HEK293 (cell line): ENCODE results near the gene ADAR.

Source experiments
- CTCF ChIA-PET: fragments of 350-600 bp; formaldehyde crosslinking; extraction: SDS; loops from one replicate; lab custom pipeline; 2021; ENCODE audit warnings: antibody characterized with exemption; lab: Yijun Ruan, JAX
- POLR2A ChIA-PET: fragments of 300-600 bp; formaldehyde crosslinking; extraction: SDS; loops from one replicate; lab custom pipeline; 2020; ENCODE audit warnings: antibody characterized with exemption, inconsistent platforms; lab: Yijun Ruan, JAX
- H3K27ac ChIP-seq: fragments of 200-500 bp; sonication (Bioruptor generic); 2 replicates; pipeline ENCODE4 v1.5.1; 2014; ENCODE audit warnings: low read depth, low read length, control low read depth, inconsistent platforms; ENCODE audit errors: extremely low read depth
- H3K36me3 ChIP-seq, 2 experiments: fragments of 200-500 bp in 1 of 2; sonication (Bioruptor generic) in 1 of 2; 1 replicate in 1 of 2; 2 replicates in 1 of 2; pipeline ENCODE4 v1.5.1; 2014 to 2017; ENCODE audit warnings: inconsistent platforms in 2 of 2, low read length in 2 of 2; ENCODE audit not compliant: control insufficient read depth in 2 of 2, insufficient read depth in 1 of 2
- H3K4me1 ChIP-seq: fragments of 200-500 bp; sonication (Bioruptor generic); 2 replicates; pipeline ENCODE4 v1.5.1; 2014; ENCODE audit warnings: mild to moderate bottlenecking, low read length, inconsistent platforms; ENCODE audit not compliant: control insufficient read depth, insufficient read depth
- H3K4me3 ChIP-seq: 2 replicates; pipeline ENCODE4 v1.5.1; 2011; ENCODE audit warnings: low read depth, mild to moderate bottlenecking, control low read depth, low read length, moderate library complexity
- H3K9me3 ChIP-seq: fragments of 200-500 bp; sonication (Bioruptor generic); 2 replicates; pipeline ENCODE4 v1.5.1; 2014; ENCODE audit warnings: low read depth, low read length, inconsistent platforms; ENCODE audit not compliant: control insufficient read depth, insufficient read depth
- CTCF ChIP-seq: fragments of 450-650 bp; formaldehyde crosslinking; IDR thresholded peaks from 2 replicates; pipeline ENCODE4 v1.5.1; 2016; ENCODE audit warnings: missing biosample characterization, missing genetic modification characterization
- FEZF1 ChIP-seq: fragments of 450-650 bp; formaldehyde crosslinking; IDR thresholded peaks from 2 replicates; pipeline ENCODE4 v1.5.1; 2016; ENCODE audit warnings: missing biosample characterization, missing genetic modification characterization
- PRDM4 ChIP-seq: fragments of 450-650 bp; formaldehyde crosslinking; IDR thresholded peaks from 2 replicates; pipeline ENCODE4 v1.5.1; 2017; ENCODE audit warnings: missing biosample characterization, missing genetic modification characterization
- RBAK ChIP-seq: fragments of 450-650 bp; formaldehyde crosslinking; IDR thresholded peaks from 2 replicates; pipeline ENCODE4 v1.5.1; 2016; ENCODE audit warnings: missing biosample characterization, missing genetic modification characterization
- ZBTB48 ChIP-seq: fragments of 450-650 bp; formaldehyde crosslinking; IDR thresholded peaks from 2 replicates; pipeline ENCODE4 v1.5.1; 2016; ENCODE audit warnings: missing biosample characterization, missing genetic modification characterization
- ZBTB49 ChIP-seq: fragments of 450-650 bp; formaldehyde crosslinking; IDR thresholded peaks from 2 replicates; pipeline ENCODE4 v1.5.1; 2016; ENCODE audit warnings: missing biosample characterization, missing genetic modification characterization, low read depth
- ZNF23 ChIP-seq: fragments of 450-650 bp; formaldehyde crosslinking; IDR thresholded peaks from 2 replicates; pipeline ENCODE4 v1.5.1; 2016; ENCODE audit warnings: missing biosample characterization, missing genetic modification characterization, borderline replicate concordance
- ZNF335 ChIP-seq: fragments of 450-650 bp; formaldehyde crosslinking; conservative IDR thresholded peaks from 2 replicates; pipeline ENCODE4 v1.5.1; 2016; ENCODE audit warnings: missing biosample characterization, missing genetic modification characterization
- ZNF391 ChIP-seq: fragments of 450-650 bp; formaldehyde crosslinking; IDR thresholded peaks from 2 replicates; pipeline ENCODE4 v1.5.1; 2016; ENCODE audit warnings: low read depth, missing biosample characterization, missing genetic modification characterization, borderline replicate concordance
- ZNF423 ChIP-seq: fragments of 450-650 bp; formaldehyde crosslinking; IDR thresholded peaks from 2 replicates; pipeline ENCODE4 v1.5.1; 2016; ENCODE audit warnings: missing biosample characterization, missing genetic modification characterization
- ZNF664 ChIP-seq: fragments of 450-650 bp; formaldehyde crosslinking; IDR thresholded peaks from 2 replicates; pipeline ENCODE4 v1.5.1; 2016; ENCODE audit warnings: missing biosample characterization, missing genetic modification characterization
- ZNF843 ChIP-seq: fragments of 450-650 bp; formaldehyde crosslinking; IDR thresholded peaks from 2 replicates; pipeline ENCODE4 v1.5.1; 2016; ENCODE audit warnings: missing biosample characterization, missing genetic modification characterization

Gene ADAR

GRCh38 chr1:154594811-154595210, 13.2 kb downstream of the ADAR start:
- ChIA-PET CTCF (interaction anchor here (0.5 to 1.2 kb wide), 5 partner anchors 12 to 401 kb away, joined by 3 read pairs; no protein-coding TSS in a partner anchor), POLR2A (interaction anchor here (1.1 kb wide), 1 partner anchor 10 kb away, joined by 3 read pairs; no protein-coding TSS in a partner anchor)
- Histone ChIP-seq H3K36me3 (peaks cover 48 to 98% of the 10 kb centered on the region in 2 experiments), H3K9me3 (no peaks in the 10 kb centered on the region), H3K27ac (no peak overlapping the region), H3K4me3 (no peak overlapping the region), H3K4me1 (no peaks in the 10 kb centered on the region)
- TF ChIP-seq CTCF (tag by site-specific recombination) (no peak), PRDM4 (tag by site-specific recombination) (no peak), ZNF391 (tag by site-specific recombination) (no peak), ZBTB49 (no peak)

- POLR2A ChIA-PET, result no interaction called here
These were observed 14.6 kb downstream of the ADAR start for GRCh38 chr1:154593390-154593789.

GRCh38 chr1:154591206-154591605, 16.8 kb downstream of the ADAR start:
- no peak overlapping the region for H3K4me3 ChIP-seq
- no peaks in the 10 kb centered on the region for H3K9me3 ChIP-seq
- H3K27ac ChIP-seq, result no peak overlapping the region
- H3K4me1 ChIP-seq, result no peaks in the 10 kb centered on the region
- peaks cover 57 to 98% of the 10 kb centered on the region in 2 experiments for H3K36me3 ChIP-seq
- TF ChIP-seq ZNF23 (tag by site-specific recombination), result no peak
- no peak for TF ChIP-seq ZNF335 (tag by site-specific recombination)
- POLR2A ChIA-PET, result interaction anchor here (1.2 kb wide), 1 partner anchor 15 kb away, joined by 3 read pairs; no protein-coding TSS in a partner anchor
- CTCF ChIA-PET, result interaction anchor here (1.7 kb wide), 1 partner anchor 287 kb away, joined by 3 read pairs; no protein-coding TSS in a partner anchor

More at GRCh38 chr1:154593390-154593789, 14.6 kb downstream of the ADAR start:
- CTCF ChIA-PET, result interaction anchor here (0.7 to 1.2 kb wide), 2 partner anchors 34 kb away, joined by 3 read pairs; no protein-coding TSS in a partner anchor
- H3K27ac ChIP-seq, result no peak overlapping the region
- H3K9me3 ChIP-seq, result no peaks in the 10 kb centered on the region
- H3K36me3 ChIP-seq, result peaks cover 57 to 98% of the 10 kb centered on the region in 2 experiments
- no peak overlapping the region for H3K4me3 ChIP-seq
- no peaks in the 10 kb centered on the region for H3K4me1 ChIP-seq
- no peak for TF ChIP-seq FEZF1 (tag by site-specific recombination)
- TF ChIP-seq ZNF423 (tag by site-specific recombination), result no peak
- no peak for TF ChIP-seq ZNF664
- TF ChIP-seq ZNF843 (tag by site-specific recombination), result no peak
- no peak for TF ChIP-seq RBAK
- no peak for TF ChIP-seq ZBTB48 (tag by site-specific recombination)
